Skin of body (tissue), 2 donors: ENCODE results near the gene GLOD5. TPM values are rescaled to one million over a fixed set of nuclear protein-coding genes. Genes with fewer than 3 reads are reported as not detected.
A peak's percentile ranks its signal among the peaks of the same experiment; 100 is the strongest.
"Not testable (repeated sequence)": the region's sequence is repeated elsewhere in the genome, so short reads cannot be mapped to it uniquely, and the experiment has no call there.

Experiments
- DNase-seq: peaks from one replicate; lab custom pipeline; 2025; lab: John Stamatoyannopoulos, UW
- total RNA-seq: library from RNA; depleted of rRNA; stranded (reverse); fragments of >200 nt; gene quantifications from one replicate; pipeline ENCODE4 v1.2.3, GENCODE V29; 2014

GLOD5 gene
- total RNA-seq, 1 donor from 2014 or later, result not detected

- no peak for DNase-seq
Measured at GRCh38 chrX:48793935-48794334, 32.4 kb downstream of the GLOD5 start.

- no peak for DNase-seq
Measured at GRCh38 chrX:48794340-48794910, 32.9 kb downstream of the GLOD5 start.

DNA sequence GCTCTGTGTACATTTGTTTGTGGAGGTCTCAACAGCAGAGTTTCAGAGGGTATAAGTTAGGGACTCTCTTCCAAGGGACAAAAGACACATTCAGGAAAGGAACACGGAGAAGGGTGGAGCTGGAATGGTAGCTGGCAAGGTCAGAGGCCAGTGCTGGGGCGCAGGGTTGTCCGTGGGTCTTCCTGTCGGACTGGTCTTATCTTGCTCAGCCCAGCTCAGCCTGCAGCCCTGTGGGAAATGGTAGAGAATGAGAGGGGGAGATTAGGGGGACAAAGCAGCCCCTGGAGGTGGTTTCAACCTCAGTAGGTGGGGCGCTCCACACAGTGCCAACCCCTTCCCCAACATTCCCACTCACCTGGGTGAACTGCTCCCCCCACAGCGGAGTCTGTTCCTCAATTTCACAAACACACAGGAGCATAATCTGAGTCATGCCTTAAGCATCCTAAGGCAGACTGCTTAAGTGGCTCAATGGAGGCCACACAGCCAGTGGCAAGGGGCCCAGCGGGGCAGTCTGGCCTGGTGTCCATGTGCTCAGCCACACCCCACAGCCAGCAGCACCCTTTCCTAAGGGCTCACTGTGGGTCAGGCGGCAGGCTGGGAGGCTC lies 33.5 kb downstream of the GLOD5 start:
- no peak for DNase-seq

GRCh38 chrX:48798318-48798717 lies 36.8 kb downstream of the GLOD5 start:
- DNase-seq, result no peak

DNA sequence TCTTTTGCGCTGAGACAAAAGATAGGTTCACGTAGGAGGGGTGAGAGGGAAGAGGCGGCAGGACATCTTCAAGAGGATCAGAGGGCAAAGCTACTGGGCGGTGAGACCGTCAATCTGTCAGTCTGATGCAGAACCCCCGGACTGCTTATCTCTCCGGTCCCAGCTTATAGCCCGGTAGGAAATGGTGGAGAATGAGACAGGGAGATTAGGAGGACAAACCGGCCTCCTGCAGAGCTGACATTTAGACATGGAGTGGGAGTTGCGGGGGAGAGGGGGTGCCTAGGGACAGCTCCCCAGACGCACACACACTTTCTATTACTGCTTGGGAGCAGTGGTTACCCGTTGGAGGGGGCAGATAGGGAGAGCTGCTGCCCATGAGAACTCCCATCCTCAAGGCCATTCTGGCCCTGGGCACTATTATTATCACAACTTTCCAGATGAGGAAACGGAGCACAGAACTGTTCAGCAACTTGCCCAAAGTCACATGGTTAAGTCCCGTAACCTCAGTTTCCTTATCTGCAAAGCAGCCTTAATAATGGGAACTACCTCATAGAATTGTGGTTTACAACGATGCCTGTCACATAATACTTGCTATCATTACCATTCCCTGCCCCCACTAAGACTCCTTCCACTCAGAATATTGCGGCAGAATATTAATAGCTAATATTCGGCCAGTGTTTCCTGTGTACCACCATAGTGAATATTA lies 39.2 kb downstream of the GLOD5 start:
- DNase-seq, result peak; percentile 61

- peak; percentile 97 for DNase-seq
Measured at GRCh38 chrX:48801280-48802088, 39.9 kb downstream of the GLOD5 start, which contains the start of gene HDAC6. HDAC6 (plus strand) TSS chrX:48802067; CDS start chrX:48802693, 626 bp downstream.

DNA sequence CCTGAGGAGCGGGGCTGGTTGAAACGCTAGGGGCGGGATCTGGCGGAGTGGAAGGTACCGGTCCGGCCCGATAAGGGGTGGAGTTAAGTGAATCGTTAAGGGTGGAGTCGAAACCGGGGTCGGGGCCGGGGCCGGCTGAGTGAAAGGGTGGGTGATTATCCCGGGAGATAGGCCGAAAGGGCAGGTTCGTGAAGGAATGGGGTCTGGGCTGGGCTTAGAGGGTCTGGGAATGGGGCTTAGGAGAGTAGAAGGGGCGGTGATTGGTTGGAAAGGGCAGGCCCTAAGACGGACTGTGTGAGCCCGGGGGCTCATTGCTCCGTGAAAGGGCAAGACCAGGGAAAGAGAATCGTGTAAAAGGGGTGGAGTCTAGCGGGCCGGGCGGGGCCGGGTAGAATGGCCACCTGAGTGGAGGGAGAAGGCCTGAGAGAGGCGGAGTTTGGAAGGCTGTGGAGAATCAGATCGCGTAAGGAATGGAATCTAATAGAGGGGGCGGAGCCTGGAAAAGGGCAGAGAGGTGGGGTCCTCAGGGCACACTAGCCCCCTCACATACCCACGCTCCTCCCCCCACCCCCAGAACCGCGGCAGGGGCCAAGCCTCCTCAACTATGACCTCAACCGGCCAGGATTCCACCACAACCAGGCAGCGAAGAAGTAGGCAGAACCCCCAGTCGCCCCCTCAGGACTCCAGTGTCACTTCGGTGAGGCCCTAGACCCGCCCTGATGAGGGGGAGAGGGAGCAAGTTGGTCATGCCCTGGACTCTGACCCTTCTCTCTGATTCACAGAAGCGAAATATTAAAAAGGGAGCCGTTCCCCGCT lies 40.8 kb downstream of the GLOD5 start:
- peak; percentile 53 for DNase-seq

DNA sequence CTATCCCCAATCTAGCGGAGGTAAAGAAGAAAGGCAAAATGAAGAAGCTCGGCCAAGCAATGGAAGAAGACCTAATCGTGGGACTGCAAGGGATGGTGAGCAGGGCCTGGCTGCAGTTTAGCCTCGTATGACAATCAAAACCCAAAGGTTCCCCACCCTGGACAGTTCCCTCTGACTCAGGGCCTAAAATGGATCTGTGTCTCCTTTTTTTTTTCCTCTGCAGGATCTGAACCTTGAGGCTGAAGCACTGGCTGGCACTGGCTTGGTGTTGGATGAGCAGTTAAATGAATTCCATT lies 41.3 kb downstream of the GLOD5 start:
- no peak for DNase-seq

DNA sequence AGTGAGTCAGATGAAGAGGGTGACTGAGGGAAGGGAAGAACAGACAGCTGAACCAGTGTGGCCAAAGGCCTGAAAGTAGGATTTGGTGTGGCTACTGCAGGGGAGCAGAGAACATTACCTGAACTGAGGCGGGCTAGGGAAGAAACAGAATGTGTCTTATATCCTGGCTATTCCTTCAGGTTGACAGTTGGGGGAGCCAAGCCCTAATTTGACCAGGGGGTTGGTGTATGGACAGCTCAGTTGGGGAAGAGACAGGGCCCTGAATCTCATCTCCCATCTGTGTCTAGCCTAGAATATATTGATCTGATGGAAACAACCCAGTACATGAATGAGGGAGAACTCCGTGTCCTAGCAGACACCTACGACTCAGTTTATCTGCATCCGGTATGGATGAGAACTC lies 44.5 kb downstream of the GLOD5 start:
- DNase-seq, result no peak

DNA sequence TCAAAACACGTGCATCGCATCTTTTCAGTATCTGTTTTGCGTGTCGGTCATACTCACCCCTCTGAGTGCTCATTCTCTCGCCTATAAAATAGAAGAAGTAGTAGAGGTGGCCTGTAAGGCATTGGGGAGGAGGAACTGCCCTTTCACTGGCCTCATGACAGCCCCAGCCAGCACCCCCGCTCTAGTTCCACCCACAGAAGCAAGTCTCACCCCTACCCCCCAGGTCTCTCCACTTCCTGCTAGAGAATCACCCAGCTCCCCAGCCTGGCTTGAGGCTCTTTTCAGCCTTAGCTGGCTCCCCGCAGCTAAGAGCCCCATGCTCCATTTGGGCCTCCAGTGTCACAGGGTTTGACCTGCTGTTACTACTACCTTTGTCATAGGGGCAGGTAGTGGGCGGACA lies 52.1 kb downstream of the GLOD5 start:
- DNase-seq, result no peak

GRCh38 chrX:48814722-48815121 lies 53.2 kb downstream of the GLOD5 start:
- DNase-seq, result no peak

- no peak for DNase-seq
Measured at GRCh38 chrX:48815266-48815665, 53.7 kb downstream of the GLOD5 start.

- no peak for DNase-seq
Measured at GRCh38 chrX:48816014-48816810, 54.7 kb downstream of the GLOD5 start.

GRCh38 chrX:48818098-48818497 lies 56.6 kb downstream of the GLOD5 start:
- DNase-seq, result no peak

- DNase-seq, result no peak
Measured at GRCh38 chrX:48818866-48819265, 57.3 kb downstream of the GLOD5 start.

GRCh38 chrX:48819394-48819793 lies 57.8 kb downstream of the GLOD5 start:
- DNase-seq, result not testable (repeated sequence)

DNA sequence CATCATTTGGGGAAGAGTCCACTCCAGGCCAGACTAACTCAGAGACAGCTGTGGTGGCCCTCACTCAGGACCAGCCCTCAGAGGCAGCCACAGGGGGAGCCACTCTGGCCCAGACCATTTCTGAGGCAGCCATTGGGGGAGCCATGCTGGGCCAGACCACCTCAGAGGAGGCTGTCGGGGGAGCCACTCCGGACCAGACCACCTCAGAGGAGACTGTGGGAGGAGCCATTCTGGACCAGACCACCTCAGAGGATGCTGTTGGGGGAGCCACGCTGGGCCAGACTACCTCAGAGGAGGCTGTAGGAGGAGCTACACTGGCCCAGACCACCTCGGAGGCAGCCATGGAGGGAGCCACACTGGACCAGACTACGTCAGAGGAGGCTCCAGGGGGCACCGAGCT lies 61.5 kb downstream of the GLOD5 start:
- DNase-seq, result no peak
